ENCODE measurements around the gene EEF1AKMT3.
A peak's percentile ranks its signal among the peaks of the same experiment; 100 is the strongest.
"Not testable (repeated sequence)": the region's sequence is repeated elsewhere in the genome, so short reads cannot be mapped to it uniquely, and the experiment has no call there.

The EEF1AKMT3 gene

DNA sequence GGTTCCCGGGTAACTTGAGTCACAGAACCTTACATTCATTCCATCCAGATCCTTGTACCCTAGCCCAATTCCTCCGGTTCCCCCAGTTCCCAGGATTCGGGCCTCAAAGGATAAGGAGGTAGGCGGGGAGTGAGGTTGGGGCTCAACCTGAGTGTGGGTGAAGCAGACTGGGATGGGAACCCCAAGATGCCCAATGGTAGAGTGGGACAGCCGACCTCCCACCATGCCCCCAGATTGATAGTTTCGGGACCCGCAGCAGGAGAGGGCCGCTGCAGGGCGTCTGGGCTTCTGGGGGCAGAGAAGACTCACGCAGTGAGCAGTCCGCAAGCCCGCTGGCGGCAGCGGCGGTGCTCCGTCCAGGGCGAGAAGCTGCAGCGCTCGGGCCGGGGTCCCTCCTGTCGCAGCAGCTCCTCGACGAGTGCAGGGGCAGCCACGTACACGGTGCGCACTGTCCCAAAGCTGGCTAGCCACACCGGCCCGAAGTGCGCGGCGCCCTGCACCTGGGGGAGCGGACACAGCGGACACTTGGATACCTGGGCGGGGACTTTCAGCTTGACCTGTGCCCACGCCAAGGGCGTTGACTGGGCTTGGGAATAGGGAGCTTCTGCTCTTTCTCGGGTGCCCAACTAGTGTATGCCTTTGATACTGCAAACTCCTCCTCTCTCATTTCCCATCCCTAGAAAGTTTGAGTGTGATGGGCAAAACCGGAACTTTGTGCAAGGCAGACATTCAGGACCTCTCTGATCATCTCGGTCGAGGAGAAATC lies 6.5 kb upstream of the EEF1AKMT3 start:
- DNase-seq (ENCODE audit: low read depth): no peak

GRCh38 chr12:57766464-57767304 lies 5.7 kb upstream of the EEF1AKMT3 start, which contains the start of gene CYP27B1:
Gene CYP27B1, minus strand, starts transcription at chr12:57767078. Its CDS starts 37 bp downstream, at chr12:57767041.
- no peak for DNase-seq (ENCODE audit: low read depth)

GRCh38 chr12:57767305-57767698 lies 5.1 kb upstream of the EEF1AKMT3 start:
- no peak for DNase-seq (ENCODE audit: low read depth)

DNA sequence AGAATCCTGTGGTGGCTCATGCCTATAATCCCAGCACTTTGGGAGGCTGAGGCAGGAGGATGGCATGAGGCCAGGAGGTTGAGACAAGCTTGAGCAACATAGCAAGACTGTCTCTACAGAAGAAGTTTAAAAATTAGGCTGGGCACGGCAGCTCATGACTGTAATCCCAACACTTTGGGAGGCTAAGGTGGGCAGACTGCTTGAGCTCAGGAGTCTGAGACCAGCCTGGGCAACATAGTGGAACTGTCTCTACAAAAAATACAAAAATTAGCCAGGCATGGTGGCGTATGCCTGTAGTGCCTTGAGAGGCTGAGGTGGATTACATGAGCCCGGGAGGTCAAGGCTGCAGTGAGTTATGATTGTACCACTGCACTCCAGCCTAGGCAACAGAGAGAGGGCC lies 4.5 kb upstream of the EEF1AKMT3 start:
- DNase-seq (ENCODE audit: low read depth): no peak

DNA sequence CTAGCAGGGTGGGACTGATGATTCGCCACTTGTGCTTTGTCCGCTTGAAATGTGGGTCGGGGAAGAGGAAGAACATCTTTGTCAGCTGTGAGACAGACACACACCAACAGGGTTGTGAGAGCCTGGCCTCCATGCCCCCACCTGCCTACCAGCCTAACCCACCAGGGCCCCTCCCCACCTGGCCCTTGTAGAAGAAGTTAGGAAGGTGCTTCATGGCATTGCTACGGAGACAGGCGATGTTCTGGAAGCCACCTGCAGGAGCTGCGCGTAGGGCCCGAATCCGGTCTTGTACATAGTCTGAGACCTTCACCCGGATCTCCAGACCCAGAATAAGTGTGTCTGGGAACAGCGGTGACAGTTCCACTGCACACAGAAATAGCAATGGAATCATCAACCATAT lies 2.8 kb upstream of the EEF1AKMT3 start:
- DNase-seq (ENCODE audit: low read depth): no peak

GRCh38 chr12:57770734-57771133 lies 1.7 kb upstream of the EEF1AKMT3 start:
- no peak for DNase-seq (ENCODE audit: low read depth)

- peak; percentile 76 for DNase-seq (ENCODE audit: low read depth)
Observed at GRCh38 chr12:57771236-57771872, 1.1 kb upstream of the EEF1AKMT3 start.

- peak; percentile 88 for DNase-seq (ENCODE audit: low read depth)
Observed at GRCh38 chr12:57771873-57772428, 463 bp upstream of the EEF1AKMT3 start, which contains the start of gene METTL1. Gene METTL1, minus strand, starts transcription at chr12:57772105. Its CDS starts 22 bp downstream, at chr12:57772083.

DNA sequence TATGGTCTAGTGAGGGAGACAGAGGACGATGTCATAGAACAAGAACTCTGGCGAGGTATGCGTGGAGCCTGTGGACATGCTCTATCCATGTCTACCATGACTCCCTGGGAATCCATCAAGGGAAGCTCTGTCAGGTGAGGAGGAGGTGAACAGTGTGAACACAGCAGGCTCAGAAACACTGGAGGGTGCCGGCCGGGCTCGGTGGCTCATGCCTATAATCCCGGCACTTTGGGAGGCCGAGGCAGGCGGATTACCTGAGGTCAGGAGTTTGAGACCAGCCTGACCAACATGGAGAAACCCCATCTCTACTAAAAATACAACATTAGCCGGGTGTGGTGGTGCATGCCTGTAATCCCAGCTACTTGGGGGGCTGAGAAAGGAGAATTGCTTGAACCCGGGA lies 2.2 kb downstream of the EEF1AKMT3 start:
- DNase-seq (ENCODE audit: low read depth): not testable (repeated sequence)

GRCh38 chr12:57775044-57775443 lies 2.6 kb downstream of the EEF1AKMT3 start:
- no peak for DNase-seq (ENCODE audit: low read depth)

- DNase-seq (ENCODE audit: low read depth): no peak
Observed at GRCh38 chr12:57775563-57776246, 3.3 kb downstream of the EEF1AKMT3 start.

DNA sequence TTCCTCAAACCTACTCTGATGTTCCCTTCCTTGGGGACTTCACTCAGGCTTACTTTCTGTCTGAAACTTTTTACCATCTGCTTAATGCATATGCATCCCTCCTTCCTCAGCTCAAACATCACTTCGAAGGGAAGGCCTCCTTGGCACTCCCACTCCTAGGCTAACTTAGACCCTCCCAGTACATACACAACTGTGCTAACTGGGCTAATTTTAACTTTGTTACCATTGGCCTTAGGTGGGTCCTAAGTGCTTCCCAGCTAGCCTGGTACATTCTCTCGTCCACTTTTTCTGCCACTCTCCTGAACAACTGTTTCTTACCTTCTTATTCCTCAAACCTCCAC lies 3.8 kb downstream of the EEF1AKMT3 start:
- DNase-seq (ENCODE audit: low read depth): no peak

GRCh38 chr12:57777367-57777766 lies 5.0 kb downstream of the EEF1AKMT3 start:
- no peak for DNase-seq (ENCODE audit: low read depth)

GRCh38 chr12:57777911-57778310 lies 5.5 kb downstream of the EEF1AKMT3 start:
- DNase-seq (ENCODE audit: low read depth): no peak

- DNase-seq (ENCODE audit: low read depth): no peak
Observed at GRCh38 chr12:57779736-57780135, 7.3 kb downstream of the EEF1AKMT3 start.

DNA sequence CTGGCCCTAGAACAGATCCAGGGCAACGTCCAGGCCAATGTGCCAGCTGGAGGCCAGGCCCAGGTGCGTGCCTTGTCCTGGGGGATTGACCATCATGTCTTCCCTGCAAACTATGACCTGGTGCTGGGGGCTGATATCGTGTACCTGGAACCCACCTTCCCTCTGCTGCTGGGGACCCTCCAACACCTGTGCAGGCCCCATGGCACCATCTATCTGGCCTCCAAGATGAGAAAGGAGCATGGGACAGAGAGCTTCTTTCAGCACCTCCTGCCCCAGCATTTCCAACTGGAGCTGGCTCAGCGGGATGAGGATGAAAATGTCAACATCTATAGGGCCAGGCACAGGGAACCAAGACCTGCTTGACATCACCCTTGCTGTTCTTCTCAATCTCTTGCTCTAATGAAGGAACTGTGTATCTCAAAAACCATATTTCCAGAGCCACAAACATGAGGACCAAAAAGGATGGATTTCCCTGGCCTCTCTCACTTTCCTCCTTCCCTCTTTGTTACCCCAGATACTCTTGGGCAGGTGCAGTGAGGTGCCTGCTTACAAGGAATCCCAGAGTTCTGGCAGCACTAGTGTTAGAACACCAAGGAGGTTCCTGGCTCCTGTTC lies 8.0 kb downstream of the EEF1AKMT3 start:
- DNase-seq (ENCODE audit: low read depth): no peak

GRCh38 chr12:57781244-57781643 lies 8.8 kb downstream of the EEF1AKMT3 start:
- no peak for DNase-seq (ENCODE audit: low read depth)

DNA sequence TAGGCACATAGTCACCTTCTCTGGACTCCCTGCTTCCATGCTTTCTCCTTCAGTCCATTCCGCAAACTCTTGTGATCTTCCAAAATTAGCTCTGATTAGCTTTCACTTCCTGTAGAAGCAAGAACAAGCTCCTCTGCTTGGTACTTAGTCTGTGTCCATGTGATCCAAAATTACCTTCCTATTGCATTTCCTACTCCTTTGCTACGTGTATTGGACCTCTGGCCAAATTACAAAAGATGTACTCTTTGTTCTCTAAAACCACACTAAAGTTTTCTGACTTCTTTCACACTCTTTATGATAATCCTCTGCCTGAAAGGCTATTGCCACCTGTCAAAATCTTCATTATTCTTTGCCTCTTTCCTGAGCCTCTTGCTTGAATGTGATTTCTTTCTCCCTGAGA lies 9.4 kb downstream of the EEF1AKMT3 start:
- no peak for DNase-seq (ENCODE audit: low read depth)

DNA sequence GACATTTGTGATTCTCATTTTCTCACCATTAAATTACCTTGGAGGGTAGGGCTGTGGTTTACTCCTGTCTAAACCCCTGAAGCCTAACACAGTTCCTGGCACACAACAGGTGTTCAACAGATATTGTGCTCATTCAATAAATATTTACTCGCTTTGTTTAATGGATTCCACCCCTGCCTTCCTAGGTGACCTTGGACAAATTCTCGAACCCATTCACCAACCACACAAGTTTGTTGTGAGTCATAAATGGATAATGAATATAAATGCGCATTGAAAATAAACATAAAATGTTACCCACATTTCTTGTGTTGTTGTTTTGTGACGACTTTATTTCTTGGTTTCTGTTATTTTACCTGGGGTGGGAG lies 9.8 kb downstream of the EEF1AKMT3 start:
- DNase-seq (ENCODE audit: low read depth): no peak

DNA sequence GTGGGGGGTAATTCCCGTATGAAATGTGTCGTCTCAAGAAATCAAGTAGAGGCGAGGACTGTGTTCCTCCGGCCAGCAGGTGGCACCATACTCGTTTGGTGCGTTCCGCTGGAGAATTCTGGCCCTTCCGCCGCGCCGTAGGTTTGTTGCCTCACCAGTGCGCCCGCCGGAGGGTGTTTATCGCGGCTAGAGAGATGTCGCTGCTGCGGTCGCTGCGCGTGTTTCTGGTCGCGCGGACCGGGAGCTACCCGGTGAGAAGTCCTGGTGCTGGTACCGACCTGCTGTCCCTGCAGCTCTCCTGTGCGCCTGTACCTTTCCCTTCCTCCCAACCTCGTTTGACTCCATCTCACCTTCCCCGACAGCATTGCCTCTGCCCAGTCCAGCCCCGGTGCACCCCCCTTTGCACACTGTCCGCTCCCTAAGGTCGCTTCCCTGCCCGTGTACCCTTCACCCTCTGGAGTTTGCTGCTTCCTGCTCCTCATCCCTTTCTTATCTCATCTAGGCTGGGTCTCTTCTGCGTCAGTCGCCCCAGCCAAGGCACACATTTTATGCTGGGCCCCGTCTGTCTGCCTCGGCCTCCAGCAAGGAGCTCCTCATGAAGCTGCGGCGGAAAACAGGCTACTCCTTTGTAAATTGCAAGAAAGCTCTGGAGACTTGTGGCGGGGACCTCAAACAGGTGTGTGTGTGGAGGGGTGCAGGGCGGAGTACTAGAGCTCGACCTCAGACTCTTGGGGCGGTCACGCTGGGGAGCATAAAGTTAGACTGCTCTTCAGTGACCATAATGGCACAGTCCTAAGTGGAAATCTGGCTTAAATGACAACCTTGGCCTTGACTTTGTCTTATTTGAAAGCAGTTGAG lies 10.4 kb downstream of the EEF1AKMT3 start, which contains the start of gene TSFM:
TSFM (plus strand) TSS at position 180 of the 858 bp plus-strand sequence; CDS start at position 195, 15 bp downstream.
- DNase-seq (ENCODE audit: low read depth): peak; percentile 92

Data from stimulated activated CD8-positive, alpha-beta memory T cell treated with anti-CD3 and anti-CD28 coated beads, Interleukin-12 subunit alpha, Interleukin-12 subunit beta, amount 100 ng/mL, for 4 hours (primary cell).